GM23338 (cell line): ENCODE results near the gene JMJD1C. TPM values are rescaled to one million over a fixed set of nuclear protein-coding genes. Genes with fewer than 3 reads are reported as not detected.

ENCODE experiments used
- ATAC-seq: fragments of 200-7000 bp; cut with Tn5 transposase; 3 replicates; pipeline ENCODE4 v1.9.1; 2020
- DNase-seq: peaks from one replicate; pipeline ENCODE4 v3.0.0-alpha.2; 2015; ENCODE audit warnings: low spot score
- H2AFZ ChIP-seq: fragments of 200-600 bp; sonication (generic); 2 replicates; pipeline ENCODE4 v1.8.0; 2016; ENCODE audit warnings: antibody characterized with exemption, mild to moderate bottlenecking, moderate library complexity
- H3F3A ChIP-seq: fragments of 200-600 bp; sonication (generic); replicated peaks from 2 replicates; pipeline ENCODE4 v1.8.0; 2017; ENCODE audit warnings: antibody characterized with exemption, mixed run types, low read depth
- H3K27ac ChIP-seq: fragments of 200-600 bp; sonication (generic); 2 replicates; pipeline ENCODE4 v1.6.1; 2016; ENCODE audit warnings: low read depth
- H3K27me3 ChIP-seq: fragments of 200-600 bp; sonication (generic); 2 replicates; pipeline ENCODE4 v1.8.0; 2016; ENCODE audit warnings: mild to moderate bottlenecking, mixed run types, moderate library complexity; ENCODE audit not compliant: insufficient read depth
- H3K36me3 ChIP-seq: fragments of 200-600 bp; sonication (generic); 2 replicates; pipeline ENCODE4 v1.8.0; 2016; ENCODE audit warnings: mild to moderate bottlenecking; ENCODE audit not compliant: insufficient read depth
- H3K4me1 ChIP-seq: fragments of 200-600 bp; sonication (generic); 2 replicates; pipeline ENCODE4 v1.8.0; 2016; ENCODE audit warnings: mild to moderate bottlenecking, moderate library complexity; ENCODE audit not compliant: insufficient read depth
- H3K4me2 ChIP-seq: fragments of 200-600 bp; sonication (generic); 2 replicates; pipeline ENCODE4 v1.7.1; 2017; ENCODE audit warnings: mixed run types
- H3K4me3 ChIP-seq: fragments of 200-600 bp; sonication (generic); 2 replicates; pipeline ENCODE4 v1.6.1; 2016; ENCODE audit warnings: mixed run types
- H3K79me2 ChIP-seq: fragments of 200-600 bp; sonication (generic); replicated peaks from 2 replicates; pipeline ENCODE4 v1.8.0; 2017; ENCODE audit warnings: mild to moderate bottlenecking; ENCODE audit not compliant: insufficient read depth
- H3K9me2 ChIP-seq: fragments of 200-600 bp; sonication (generic); 2 replicates; pipeline ENCODE4 v1.8.0; 2017; ENCODE audit not compliant: insufficient read depth
- H4K20me1 ChIP-seq: fragments of 200-600 bp; sonication (generic); replicated peaks from 2 replicates; pipeline ENCODE4 v1.8.0; 2017; ENCODE audit warnings: mild to moderate bottlenecking; ENCODE audit not compliant: insufficient read depth
- H3K27ac Mint-ChIP-seq: 2 replicates; pipeline ENCODE4 v1.8.0; 2020; ENCODE audit warnings: inconsistent platforms, mild to moderate bottlenecking, moderate library complexity, mixed read lengths
- H3K27me3 Mint-ChIP-seq: 3 replicates; pipeline ENCODE4 v1.8.0; 2022; ENCODE audit warnings: low read depth, mild to moderate bottlenecking, moderate library complexity, mixed read lengths, inconsistent platforms; ENCODE audit not compliant: insufficient read depth, poor library complexity
- H3K36me3 Mint-ChIP-seq: 3 replicates; pipeline ENCODE4 v1.8.0; 2021; ENCODE audit warnings: low read depth, mild to moderate bottlenecking, inconsistent platforms, moderate library complexity, mixed read lengths
- H3K4me1 Mint-ChIP-seq: 3 replicates; pipeline ENCODE4 v1.8.0; 2020; ENCODE audit warnings: mild to moderate bottlenecking, inconsistent platforms, mixed read lengths
- H3K4me3 Mint-ChIP-seq: 3 replicates; pipeline ENCODE4 v1.8.0; 2021; ENCODE audit warnings: moderate library complexity, mild to moderate bottlenecking, inconsistent platforms, mixed read lengths
- H3K9me3 Mint-ChIP-seq: 3 replicates; pipeline ENCODE4 v1.8.0; 2020; ENCODE audit warnings: moderate library complexity, mild to moderate bottlenecking, inconsistent platforms, mixed read lengths
- CREB1 ChIP-seq: fragments of 250-450 bp; sonication (Bioruptor Pico); IDR thresholded peaks from 2 replicates; pipeline ENCODE4 v1.5.0; 2020; ENCODE audit warnings: low read depth, mild to moderate bottlenecking, moderate library complexity
- CTCF ChIP-seq, 2 experiments: fragments of 200-600 bp in 1 of 2; sonication (generic) in 1 of 2; conservative IDR thresholded peaks; 2 replicates each; pipeline versions ENCODE4 v1.5.1 to v1.6.1; 2016 to 2017; ENCODE audit warnings: antibody characterized with exemption in 2 of 2, low read depth in 2 of 2, mild to moderate bottlenecking in 2 of 2, moderate library complexity in 1 of 2
- EZH2 ChIP-seq: fragments of 200-600 bp; sonication (generic); IDR thresholded peaks from one replicate; pipeline ENCODE4 v1.8.0; 2017; ENCODE audit warnings: antibody characterized with exemption, mild to moderate bottlenecking, low read depth; ENCODE audit not compliant: unreplicated experiment
- JUNB ChIP-seq: IDR thresholded peaks from one replicate; pipeline ENCODE4 v1.6.1; 2016; ENCODE audit warnings: antibody characterized with exemption; ENCODE audit not compliant: unreplicated experiment
- NANOG ChIP-seq: IDR thresholded peaks from 2 replicates; pipeline ENCODE4 v1.6.1; 2016; ENCODE audit warnings: antibody characterized with exemption, borderline replicate concordance
- POLR2AphosphoS5 ChIP-seq: IDR thresholded peaks from 2 replicates; pipeline ENCODE4 v1.6.1; 2016; ENCODE audit warnings: antibody characterized with exemption, low read depth
- STAT1 ChIP-seq: IDR thresholded peaks from one replicate; pipeline ENCODE4 v1.6.1; 2016; ENCODE audit warnings: antibody characterized with exemption; ENCODE audit not compliant: unreplicated experiment
- ZNF331 ChIP-seq: fragments of 250-450 bp; sonication (Bioruptor Pico); IDR thresholded peaks from 2 replicates; pipeline ENCODE4 v1.5.0; 2020; ENCODE audit warnings: low read depth, mild to moderate bottlenecking, moderate library complexity
- polyA plus RNA-seq: library from polyadenylated mRNA; unstranded; fragments of >200 nt; fragmentation: Nextera tagmentation; extraction: Ambion mirVana; gene quantifications from 2 replicates; pipeline ENCODE4 v1.2.1, GENCODE V29; 2016
- total RNA-seq: library from RNA; depleted of rRNA; stranded (reverse); fragments of >200 nt; shearing (Covaris generic); gene quantifications from 2 replicates; pipeline ENCODE4 v1.2.3, GENCODE V29; 2014
- TF ChIP-seq, protein P1 (sequence below): IDR thresholded peaks from 2 replicates; pipeline ENCODE4 v1.6.1; 2016; ENCODE audit warnings: antibody characterized with exemption
- TF ChIP-seq, protein P2 (sequence below): fragments of 250-450 bp; sonication (Bioruptor Pico); IDR thresholded peaks from 2 replicates; pipeline ENCODE4 v1.5.0; 2020; ENCODE audit warnings: mild to moderate bottlenecking, moderate library complexity
- TF ChIP-seq, protein P3 (sequence below): IDR thresholded peaks from one replicate; pipeline ENCODE4 v1.6.1; 2018; ENCODE audit warnings: antibody characterized with exemption; ENCODE audit not compliant: unreplicated experiment

JMJD1C gene
- total and polyA plus RNA-seq, 2 experiments from 2014 or later = 333 to 435 TPM

DNA sequence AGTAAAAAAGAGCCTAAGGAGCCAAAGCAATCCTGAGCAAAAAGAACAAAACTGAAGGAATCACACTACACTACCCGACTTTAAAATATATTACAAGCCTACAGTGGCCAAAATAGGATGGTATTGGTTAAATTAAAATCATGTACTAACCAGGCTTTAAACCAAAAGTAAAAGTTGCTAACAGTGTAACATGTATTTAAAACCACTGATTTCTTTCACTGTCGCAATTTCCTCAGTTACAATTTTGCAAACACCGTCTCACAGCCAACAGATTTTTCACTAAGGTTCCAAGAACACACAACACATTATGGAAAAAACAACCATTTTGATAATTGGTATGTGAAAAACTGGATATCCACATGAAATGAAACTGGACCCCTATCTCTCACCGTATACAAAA is 74.0 kb downstream of the JMJD1C start (continued):
- TF ChIP-seq, protein P1, sequence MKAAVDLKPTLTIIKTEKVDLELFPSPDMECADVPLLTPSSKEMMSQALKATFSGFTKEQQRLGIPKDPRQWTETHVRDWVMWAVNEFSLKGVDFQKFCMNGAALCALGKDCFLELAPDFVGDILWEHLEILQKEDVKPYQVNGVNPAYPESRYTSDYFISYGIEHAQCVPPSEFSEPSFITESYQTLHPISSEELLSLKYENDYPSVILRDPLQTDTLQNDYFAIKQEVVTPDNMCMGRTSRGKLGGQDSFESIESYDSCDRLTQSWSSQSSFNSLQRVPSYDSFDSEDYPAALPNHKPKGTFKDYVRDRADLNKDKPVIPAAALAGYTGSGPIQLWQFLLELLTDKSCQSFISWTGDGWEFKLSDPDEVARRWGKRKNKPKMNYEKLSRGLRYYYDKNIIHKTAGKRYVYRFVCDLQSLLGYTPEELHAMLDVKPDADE = no peak
- TF ChIP-seq NANOG = no peak
- no peak for TF ChIP-seq EZH2
- no peak for TF ChIP-seq JUNB
- no peak for TF ChIP-seq POLR2AphosphoS5

GRCh38 chr10:63390521-63390920 is 75.3 kb downstream of the JMJD1C start:
- H3K4me3 ChIP-seq = no peak overlapping the region
- H3K36me3 ChIP-seq = no peaks in the 10 kb centered on the region
- no peaks in the 10 kb centered on the region for H3K27me3 ChIP-seq
- peaks cover 100% of the 10 kb centered on the region for H3K79me2 ChIP-seq
- Mint-ChIP-seq H3K36me3 (no peaks in the 10 kb centered on the region; the same call in 2 of the 3 replicates), H3K9me3 (no peaks in the 10 kb centered on the region), H3K4me1 (peaks cover 11% of the 10 kb centered on the region), H3K4me3 (no peak overlapping the region), H3K27ac (no peak overlapping the region), H3K27me3 (no peaks in the 10 kb centered on the region)
- DNase-seq = no peak
- H3K4me2 ChIP-seq = no peak overlapping the region
- peaks cover 5% of the 10 kb centered on the region; the same call in 1 of the 2 replicates for H4K20me1 ChIP-seq
- H3K9me2 ChIP-seq = no peaks in the 10 kb centered on the region
- no peak overlapping the region for H3K27ac ChIP-seq
- no peaks in the 10 kb centered on the region for H3F3A ChIP-seq
- peaks cover 11% of the 10 kb centered on the region; the same call in 1 of the 2 replicates for H3K4me1 ChIP-seq
- H2AFZ ChIP-seq = no peak overlapping the region
- no peak for ATAC-seq
- TF ChIP-seq ZNF331 (CRISPR knock-in tag) = no peak
- TF ChIP-seq STAT1 = no peak
- TF ChIP-seq, protein P1 = no peak
- TF ChIP-seq EZH2 = no peak
- TF ChIP-seq, protein P2, sequence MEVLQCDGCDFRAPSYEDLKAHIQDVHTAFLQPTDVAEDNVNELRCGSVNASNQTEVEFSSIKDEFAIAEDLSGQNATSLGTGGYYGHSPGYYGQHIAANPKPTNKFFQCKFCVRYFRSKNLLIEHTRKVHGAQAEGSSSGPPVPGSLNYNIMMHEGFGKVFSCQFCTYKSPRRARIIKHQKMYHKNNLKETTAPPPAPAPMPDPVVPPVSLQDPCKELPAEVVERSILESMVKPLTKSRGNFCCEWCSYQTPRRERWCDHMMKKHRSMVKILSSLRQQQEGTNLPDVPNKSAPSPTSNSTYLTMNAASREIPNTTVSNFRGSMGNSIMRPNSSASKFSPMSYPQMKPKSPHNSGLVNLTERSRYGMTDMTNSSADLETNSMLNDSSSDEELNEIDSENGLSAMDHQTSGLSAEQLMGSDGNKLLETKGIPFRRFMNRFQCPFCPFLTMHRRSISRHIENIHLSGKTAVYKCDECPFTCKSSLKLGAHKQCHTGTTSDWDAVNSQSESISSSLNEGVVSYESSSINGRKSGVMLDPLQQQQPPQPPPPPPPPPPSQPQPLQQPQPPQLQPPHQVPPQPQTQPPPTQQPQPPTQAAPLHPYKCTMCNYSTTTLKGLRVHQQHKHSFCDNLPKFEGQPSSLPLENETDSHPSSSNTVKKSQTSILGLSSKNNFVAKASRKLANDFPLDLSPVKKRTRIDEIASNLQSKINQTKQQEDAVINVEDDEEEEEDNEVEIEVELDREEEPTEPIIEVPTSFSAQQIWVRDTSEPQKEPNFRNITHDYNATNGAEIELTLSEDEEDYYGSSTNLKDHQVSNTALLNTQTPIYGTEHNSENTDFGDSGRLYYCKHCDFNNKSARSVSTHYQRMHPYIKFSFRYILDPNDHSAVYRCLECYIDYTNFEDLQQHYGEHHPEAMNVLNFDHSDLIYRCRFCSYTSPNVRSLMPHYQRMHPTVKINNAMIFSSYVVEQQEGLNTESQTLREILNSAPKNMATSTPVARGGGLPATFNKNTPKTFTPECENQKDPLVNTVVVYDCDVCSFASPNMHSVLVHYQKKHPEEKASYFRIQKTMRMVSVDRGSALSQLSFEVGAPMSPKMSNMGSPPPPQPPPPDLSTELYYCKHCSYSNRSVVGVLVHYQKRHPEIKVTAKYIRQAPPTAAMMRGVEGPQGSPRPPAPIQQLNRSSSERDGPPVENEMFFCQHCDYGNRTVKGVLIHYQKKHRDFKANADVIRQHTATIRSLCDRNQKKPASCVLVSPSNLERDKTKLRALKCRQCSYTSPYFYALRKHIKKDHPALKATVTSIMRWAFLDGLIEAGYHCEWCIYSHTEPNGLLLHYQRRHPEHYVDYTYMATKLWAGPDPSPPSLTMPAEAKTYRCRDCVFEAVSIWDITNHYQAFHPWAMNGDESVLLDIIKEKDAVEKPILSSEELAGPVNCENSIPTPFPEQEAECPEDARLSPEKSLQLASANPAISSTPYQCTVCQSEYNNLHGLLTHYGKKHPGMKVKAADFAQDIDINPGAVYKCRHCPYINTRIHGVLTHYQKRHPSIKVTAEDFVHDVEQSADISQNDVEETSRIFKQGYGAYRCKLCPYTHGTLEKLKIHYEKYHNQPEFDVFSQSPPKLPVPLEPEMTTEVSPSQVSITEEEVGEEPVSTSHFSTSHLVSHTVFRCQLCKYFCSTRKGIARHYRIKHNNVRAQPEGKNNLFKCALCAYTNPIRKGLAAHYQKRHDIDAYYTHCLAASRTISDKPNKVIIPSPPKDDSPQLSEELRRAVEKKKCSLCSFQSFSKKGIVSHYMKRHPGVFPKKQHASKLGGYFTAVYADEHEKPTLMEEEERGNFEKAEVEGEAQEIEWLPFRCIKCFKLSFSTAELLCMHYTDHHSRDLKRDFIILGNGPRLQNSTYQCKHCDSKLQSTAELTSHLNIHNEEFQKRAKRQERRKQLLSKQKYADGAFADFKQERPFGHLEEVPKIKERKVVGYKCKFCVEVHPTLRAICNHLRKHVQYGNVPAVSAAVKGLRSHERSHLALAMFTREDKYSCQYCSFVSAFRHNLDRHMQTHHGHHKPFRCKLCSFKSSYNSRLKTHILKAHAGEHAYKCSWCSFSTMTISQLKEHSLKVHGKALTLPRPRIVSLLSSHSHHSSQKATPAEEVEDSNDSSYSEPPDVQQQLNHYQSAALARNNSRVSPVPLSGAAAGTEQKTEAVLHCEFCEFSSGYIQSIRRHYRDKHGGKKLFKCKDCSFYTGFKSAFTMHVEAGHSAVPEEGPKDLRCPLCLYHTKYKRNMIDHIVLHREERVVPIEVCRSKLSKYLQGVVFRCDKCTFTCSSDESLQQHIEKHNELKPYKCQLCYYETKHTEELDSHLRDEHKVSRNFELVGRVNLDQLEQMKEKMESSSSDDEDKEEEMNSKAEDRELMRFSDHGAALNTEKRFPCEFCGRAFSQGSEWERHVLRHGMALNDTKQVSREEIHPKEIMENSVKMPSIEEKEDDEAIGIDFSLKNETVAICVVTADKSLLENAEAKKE = no peak
- TF ChIP-seq JUNB = no peak
- no peak for TF ChIP-seq NANOG
- no peak for TF ChIP-seq POLR2AphosphoS5
- TF ChIP-seq CTCF (conservative IDR thresholded peaks at IDR 0.05; ENCODE audit: low read depth in 2 of 2) = no peak
- TF ChIP-seq, protein P3, sequence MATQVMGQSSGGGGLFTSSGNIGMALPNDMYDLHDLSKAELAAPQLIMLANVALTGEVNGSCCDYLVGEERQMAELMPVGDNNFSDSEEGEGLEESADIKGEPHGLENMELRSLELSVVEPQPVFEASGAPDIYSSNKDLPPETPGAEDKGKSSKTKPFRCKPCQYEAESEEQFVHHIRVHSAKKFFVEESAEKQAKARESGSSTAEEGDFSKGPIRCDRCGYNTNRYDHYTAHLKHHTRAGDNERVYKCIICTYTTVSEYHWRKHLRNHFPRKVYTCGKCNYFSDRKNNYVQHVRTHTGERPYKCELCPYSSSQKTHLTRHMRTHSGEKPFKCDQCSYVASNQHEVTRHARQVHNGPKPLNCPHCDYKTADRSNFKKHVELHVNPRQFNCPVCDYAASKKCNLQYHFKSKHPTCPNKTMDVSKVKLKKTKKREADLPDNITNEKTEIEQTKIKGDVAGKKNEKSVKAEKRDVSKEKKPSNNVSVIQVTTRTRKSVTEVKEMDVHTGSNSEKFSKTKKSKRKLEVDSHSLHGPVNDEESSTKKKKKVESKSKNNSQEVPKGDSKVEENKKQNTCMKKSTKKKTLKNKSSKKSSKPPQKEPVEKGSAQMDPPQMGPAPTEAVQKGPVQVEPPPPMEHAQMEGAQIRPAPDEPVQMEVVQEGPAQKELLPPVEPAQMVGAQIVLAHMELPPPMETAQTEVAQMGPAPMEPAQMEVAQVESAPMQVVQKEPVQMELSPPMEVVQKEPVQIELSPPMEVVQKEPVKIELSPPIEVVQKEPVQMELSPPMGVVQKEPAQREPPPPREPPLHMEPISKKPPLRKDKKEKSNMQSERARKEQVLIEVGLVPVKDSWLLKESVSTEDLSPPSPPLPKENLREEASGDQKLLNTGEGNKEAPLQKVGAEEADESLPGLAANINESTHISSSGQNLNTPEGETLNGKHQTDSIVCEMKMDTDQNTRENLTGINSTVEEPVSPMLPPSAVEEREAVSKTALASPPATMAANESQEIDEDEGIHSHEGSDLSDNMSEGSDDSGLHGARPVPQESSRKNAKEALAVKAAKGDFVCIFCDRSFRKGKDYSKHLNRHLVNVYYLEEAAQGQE = no peak
- no peak for TF ChIP-seq CREB1 (CRISPR knock-in tag)
